ENCODE results near the gene HUWE1. TPM values are rescaled to one million over a fixed set of nuclear protein-coding genes. Genes with fewer than 3 reads are reported as not detected.

HUWE1 gene
- total RNA-seq: 100 to 1,000 TPM; 102 to 169 TPM

- Histone ChIP-seq H3K4me1 (ENCODE audit: control insufficient read depth in 1 of 2, low read depth in 2 of 2) (peaks cover 8 to 10% of the 10 kb centered on the region in 2 donors), H3K36me3 (no peaks in the 10 kb centered on the region), H3K27me3 (replicated peaks; ENCODE audit: insufficient read depth) (no peaks in the 10 kb centered on the region), H3K27ac (peak within 1 kb of the TSS; percentile 75 to 80), H3K4me3 (peak within 1 kb of the TSS; percentile 81), H3K9me3 (no peaks in the 10 kb centered on the region)
- no peak for TF ChIP-seq CTCF (IDR thresholded peaks at IDR 0.05)
- peak; percentile 8 for DNase-seq (ENCODE audit: low spot score)
- no peak for ATAC-seq (ENCODE audit: insufficient number of reproducible peaks, low FRiP score, low read depth)
These were observed at the start of gene HUWE1 for GRCh38 chrX:53686151-53686885. Gene HUWE1, minus strand, starts transcription at chrX:53686719. Its CDS starts 32,612 bp downstream, at chrX:53654107.

GRCh38 chrX:53732797-53733196, 46.3 kb upstream of the HUWE1 start:
- no peak overlapping the region for H3K4me3 ChIP-seq
- no peak overlapping the region for H3K27ac ChIP-seq
- no peak for TF ChIP-seq CTCF (IDR thresholded peaks at IDR 0.05)
- H3K27me3 ChIP-seq (replicated peaks; ENCODE audit: insufficient read depth): no peaks in the 10 kb centered on the region
- H3K4me1 ChIP-seq (ENCODE audit: control insufficient read depth in 1 of 2, low read depth in 2 of 2): no peaks in the 10 kb centered on the region
- no peaks in the 10 kb centered on the region for H3K9me3 ChIP-seq
- ATAC-seq (ENCODE audit: insufficient number of reproducible peaks, low FRiP score, low read depth) (no peak), DNase-seq (ENCODE audit: low spot score) (no peak)
- no peaks in the 10 kb centered on the region for H3K36me3 ChIP-seq

GRCh38 chrX:53729751-53730150, 43.2 kb upstream of the HUWE1 start:
- H3K4me1 ChIP-seq (ENCODE audit: control insufficient read depth in 1 of 2, low read depth in 2 of 2): no peaks in the 10 kb centered on the region
- no peaks in the 10 kb centered on the region for H3K9me3 ChIP-seq
- H3K27ac ChIP-seq: no peak overlapping the region
- no peaks in the 10 kb centered on the region for H3K27me3 ChIP-seq (replicated peaks; ENCODE audit: insufficient read depth)
- H3K4me3 ChIP-seq: no peak overlapping the region
- ATAC-seq (ENCODE audit: insufficient number of reproducible peaks, low FRiP score, low read depth): no peak
- TF ChIP-seq CTCF (IDR thresholded peaks at IDR 0.05): no peak
- no peaks in the 10 kb centered on the region for H3K36me3 ChIP-seq
- DNase-seq (ENCODE audit: low spot score): no peak

- Histone ChIP-seq H3K4me3 (no peak overlapping the region), H3K27ac (no peak overlapping the region), H3K36me3 (no peaks in the 10 kb centered on the region), H3K27me3 (replicated peaks; ENCODE audit: insufficient read depth) (no peaks in the 10 kb centered on the region), H3K9me3 (no peaks in the 10 kb centered on the region), H3K4me1 (ENCODE audit: control insufficient read depth in 1 of 2, low read depth in 2 of 2) (no peaks in the 10 kb centered on the region)
- DNase-seq (ENCODE audit: low spot score): no peak
- TF ChIP-seq CTCF (IDR thresholded peaks at IDR 0.05): no peak
- ATAC-seq (ENCODE audit: insufficient number of reproducible peaks, low FRiP score, low read depth): no peak
These were observed 42.0 kb upstream of the HUWE1 start for GRCh38 chrX:53728506-53728905.

GRCh38 chrX:53724872-53725271, 38.4 kb upstream of the HUWE1 start:
- no peaks in the 10 kb centered on the region for H3K36me3 ChIP-seq
- H3K4me3 ChIP-seq: no peak overlapping the region
- H3K27ac ChIP-seq: no peak overlapping the region
- TF ChIP-seq CTCF (IDR thresholded peaks at IDR 0.05): no peak
- H3K9me3 ChIP-seq: no peaks in the 10 kb centered on the region
- DNase-seq (ENCODE audit: low spot score): no peak
- no peaks in the 10 kb centered on the region for H3K27me3 ChIP-seq (replicated peaks; ENCODE audit: insufficient read depth)
- no peak for ATAC-seq (ENCODE audit: insufficient number of reproducible peaks, low FRiP score, low read depth)
- H3K4me1 ChIP-seq (ENCODE audit: control insufficient read depth in 1 of 2, low read depth in 2 of 2): no peaks in the 10 kb centered on the region
